Thyroid gland (tissue), 4 donors: ENCODE results near the gene CABLES2. TPM values are rescaled to one million over a fixed set of nuclear protein-coding genes. Genes with fewer than 3 reads are reported as not detected.

Source experiments
- DNase-seq, 2 donors: peaks; one replicate each; pipeline ENCODE4 v3.0.0-alpha.2; 2019
- H3K27ac ChIP-seq, 3 donors: fragments of 200-600 bp; sonication (generic); 1 replicate in 2 of 3; 2 replicates in 1 of 3; pipeline ENCODE4 v1.5.1; 2016 to 2019; ENCODE audit warnings: mild to moderate bottlenecking in 1 of 3, moderate library complexity in 1 of 3
- H3K27me3 ChIP-seq: fragments of 200-600 bp; sonication (generic); one replicate; pipeline ENCODE4 v1.5.1; 2019
- H3K36me3 ChIP-seq, 2 donors: fragments of 200-600 bp; sonication (generic); one replicate each; pipeline ENCODE4 v1.5.1; 2016 to 2019
- H3K4me1 ChIP-seq, 2 donors: fragments of 200-600 bp; sonication (generic); one replicate each; pipeline ENCODE4 v1.5.1; 2017 to 2019
- H3K4me3 ChIP-seq, 3 donors: fragments of 200-600 bp; sonication (generic); replicated peaks in 1 of 3; 1 replicate in 2 of 3; 2 replicates in 1 of 3; pipeline ENCODE4 v1.5.1; 2016; ENCODE audit warnings: mild to moderate bottlenecking in 1 of 3
- H3K9me3 ChIP-seq: fragments of 200-600 bp; sonication (generic); one replicate; pipeline ENCODE4 v1.5.1; 2017
- POLR2A ChIP-seq, 2 donors: fragments of 450-650 bp; IDR thresholded peaks; one replicate each; pipeline ENCODE4 v1.6.1; 2017; ENCODE audit warnings: antibody characterized with exemption in 2 of 2, mild to moderate bottlenecking in 2 of 2, moderate library complexity in 1 of 2
- WGBS, 2 donors: methylation state at CpG; one replicate each; pipeline ENCODE4 v1.1.5; 2017; 5-methylcytosine and 5-hydroxymethylcytosine counted together
- intact Hi-C: fragments of 100-400 bp; cut with DNase I; formaldehyde crosslinking; loops from one replicate; pipeline ENCODE4 v1.15.1; 2023
- total RNA-seq, 4 donors: library from RNA; depleted of rRNA; stranded (reverse); fragments of >200 nt; gene quantifications; one replicate each; pipeline ENCODE4 v1.2.3, GENCODE V29; 2016
- TF ChIP-seq, protein P1 (sequence below), 6 experiments: fragments of 200-600 bp in 3 of 6; fragments of 450-650 bp in 3 of 6; sonication (generic) in 3 of 6; IDR thresholded peaks; one replicate each; pipeline ENCODE4 v1.5.1; 2016 to 2019; ENCODE audit warnings: antibody characterized with exemption in 6 of 6, mild to moderate bottlenecking in 2 of 6, inconsistent platforms in 1 of 6, moderate library complexity in 1 of 6

Gene CABLES2
- total RNA-seq, 4 donors from 2014 or later = 5.8 to 8.5 (median 7.7) TPM

DNA sequence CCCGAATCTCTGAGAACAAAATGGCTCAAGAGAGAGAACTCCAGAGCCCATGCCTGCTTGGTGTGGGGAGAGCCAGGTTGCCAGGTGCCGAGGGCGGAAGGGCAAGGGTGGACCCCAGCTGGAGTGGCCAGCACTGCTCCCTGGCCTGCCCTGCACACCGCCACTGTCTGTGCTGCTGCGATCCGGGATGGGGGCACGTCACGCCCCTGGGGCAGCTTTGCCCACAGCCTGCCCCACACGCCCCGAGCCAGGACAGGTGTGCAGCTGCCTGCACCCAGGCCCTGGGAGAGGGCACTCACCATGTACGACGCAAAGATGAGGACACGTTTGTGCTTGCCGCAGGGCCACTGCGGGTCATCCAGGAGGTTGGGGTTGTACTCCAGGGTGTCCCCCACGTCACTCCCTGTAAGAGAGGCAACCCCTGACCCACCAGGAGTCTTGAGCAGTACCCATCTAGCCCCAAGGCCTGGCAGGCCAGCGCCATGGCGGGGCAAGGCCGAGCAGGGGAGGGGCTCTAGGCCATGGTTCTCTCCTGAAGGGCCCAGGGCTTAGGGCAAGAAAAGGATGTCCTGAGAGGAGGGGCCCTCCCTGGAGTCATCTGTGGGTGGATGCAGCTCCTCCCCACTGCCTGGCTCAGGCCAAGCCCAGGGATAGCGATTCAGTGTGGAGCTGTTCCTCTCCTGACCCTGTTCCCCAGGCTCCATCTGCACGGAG, 14.3 kb downstream of the CABLES2 start:
- Histone ChIP-seq H3K27me3 (no peaks in the 10 kb centered on the region), H3K36me3 (peaks cover 7 to 10% of the 10 kb centered on the region in 2 donors), H3K9me3 (no peaks in the 10 kb centered on the region), H3K4me1 (peaks cover 4 to 5% of the 10 kb centered on the region in 2 donors), H3K4me3 (no peak overlapping the region), H3K27ac (no peak overlapping the region)
- whole genome bisulfite sequencing, 2 donors = 77 to 89% methylated on average over 7 to 14 of the region's 21 CpGs
- DNase-seq = no peak
- intact Hi-C loops = loop anchor here (10.0 kb wide), 1 partner anchor 248 kb away; the partner anchor contains the start of genes PSMA7 and SS18L1
- TF ChIP-seq POLR2A (IDR thresholded peaks at IDR 0.05) = no peak
- TF ChIP-seq, protein P1, sequence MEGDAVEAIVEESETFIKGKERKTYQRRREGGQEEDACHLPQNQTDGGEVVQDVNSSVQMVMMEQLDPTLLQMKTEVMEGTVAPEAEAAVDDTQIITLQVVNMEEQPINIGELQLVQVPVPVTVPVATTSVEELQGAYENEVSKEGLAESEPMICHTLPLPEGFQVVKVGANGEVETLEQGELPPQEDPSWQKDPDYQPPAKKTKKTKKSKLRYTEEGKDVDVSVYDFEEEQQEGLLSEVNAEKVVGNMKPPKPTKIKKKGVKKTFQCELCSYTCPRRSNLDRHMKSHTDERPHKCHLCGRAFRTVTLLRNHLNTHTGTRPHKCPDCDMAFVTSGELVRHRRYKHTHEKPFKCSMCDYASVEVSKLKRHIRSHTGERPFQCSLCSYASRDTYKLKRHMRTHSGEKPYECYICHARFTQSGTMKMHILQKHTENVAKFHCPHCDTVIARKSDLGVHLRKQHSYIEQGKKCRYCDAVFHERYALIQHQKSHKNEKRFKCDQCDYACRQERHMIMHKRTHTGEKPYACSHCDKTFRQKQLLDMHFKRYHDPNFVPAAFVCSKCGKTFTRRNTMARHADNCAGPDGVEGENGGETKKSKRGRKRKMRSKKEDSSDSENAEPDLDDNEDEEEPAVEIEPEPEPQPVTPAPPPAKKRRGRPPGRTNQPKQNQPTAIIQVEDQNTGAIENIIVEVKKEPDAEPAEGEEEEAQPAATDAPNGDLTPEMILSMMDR (IDR thresholded peaks at IDR 0.05) = no peak

DNA sequence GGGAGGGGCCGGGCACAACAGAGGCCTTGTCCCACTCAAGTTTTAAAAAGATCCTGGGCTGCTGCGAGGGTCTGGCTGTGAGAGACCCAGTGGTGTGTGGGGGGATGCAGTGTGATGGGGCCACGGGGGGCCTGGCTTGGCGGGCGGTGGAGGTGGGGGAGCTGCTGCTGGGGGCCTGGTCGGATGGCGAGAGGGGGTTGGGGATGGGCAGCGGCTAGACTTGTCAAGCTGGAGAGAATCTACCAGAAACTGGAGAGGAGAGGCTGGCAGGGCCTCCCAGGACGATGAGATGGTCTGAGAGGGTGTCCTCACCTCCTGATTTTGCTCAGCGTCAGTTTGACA, 15.0 kb downstream of the CABLES2 start:
- Histone ChIP-seq H3K27me3 (no peaks in the 10 kb centered on the region), H3K36me3 (peaks cover 7 to 10% of the 10 kb centered on the region in 2 donors)

DNA sequence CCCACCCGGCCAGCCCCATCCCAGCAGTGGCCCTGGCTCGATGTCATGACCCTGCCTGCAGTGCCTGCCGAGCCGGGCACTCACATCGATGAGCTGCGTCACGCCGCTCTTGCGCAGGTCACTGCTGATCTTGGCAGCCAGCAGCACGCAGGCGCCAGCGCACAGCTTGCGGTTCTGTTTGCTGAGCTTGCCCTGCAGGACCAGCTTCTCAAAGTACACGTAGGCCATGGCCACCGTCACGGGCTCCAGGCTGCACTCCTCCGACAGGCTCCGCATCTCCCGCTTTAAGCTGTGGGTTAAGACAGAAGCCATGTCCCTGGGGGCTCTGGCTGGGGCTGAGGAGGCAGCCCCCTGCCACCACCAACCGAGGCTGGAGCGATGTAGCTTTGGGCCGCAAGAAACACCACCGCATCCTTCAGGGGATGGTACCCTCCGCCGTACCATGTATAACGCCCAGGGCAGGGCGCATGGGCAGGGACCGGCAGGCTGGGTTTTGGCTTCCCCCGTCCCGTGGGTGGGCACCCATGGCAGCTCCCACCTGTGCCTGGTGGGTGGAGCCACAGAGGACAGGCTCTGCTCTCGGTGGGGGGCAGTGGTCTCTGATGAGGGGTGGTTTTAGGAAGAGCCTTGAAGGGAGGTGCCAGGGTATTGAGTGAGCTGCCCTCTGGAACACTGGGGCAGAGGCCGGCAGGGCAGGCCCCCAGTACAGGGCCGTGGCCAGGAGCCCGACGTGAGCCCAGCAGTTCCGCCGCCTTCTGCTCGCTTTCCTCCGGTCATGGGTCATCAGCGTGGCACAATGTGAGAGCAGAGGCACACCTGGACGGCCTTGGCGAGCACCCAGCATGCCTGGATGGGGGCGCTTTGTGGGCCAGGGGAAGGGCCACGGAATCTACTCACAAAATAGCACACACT, 15.7 kb downstream of the CABLES2 start:
- DNase-seq = no peak
- TF ChIP-seq, protein P1 (IDR thresholded peaks at IDR 0.05) = no peak
- no peak for TF ChIP-seq POLR2A (IDR thresholded peaks at IDR 0.05)
- Histone ChIP-seq H3K36me3 (peaks cover 7 to 10% of the 10 kb centered on the region in 2 donors), H3K27me3 (no peaks in the 10 kb centered on the region), H3K4me1 (peaks cover 8 to 9% of the 10 kb centered on the region in 2 donors), H3K9me3 (no peaks in the 10 kb centered on the region), H3K27ac (no peak overlapping the region), H3K4me3 (no peak overlapping the region)
- WGBS, 2 donors = 94 to 95% methylated on average over 24 to 34 of the region's 44 CpGs
- intact Hi-C loops = loop anchor here (10.0 kb wide), 1 partner anchor 247 kb away; the partner anchor contains the start of genes PSMA7 and SS18L1

More for the DNA sequence above, 15.0 kb downstream of the CABLES2 start:
- WGBS, 2 donors = 86 to 93% methylated on average over 4 to 10 of the region's 10 CpGs
- no peak for TF ChIP-seq POLR2A (IDR thresholded peaks at IDR 0.05)
- TF ChIP-seq, protein P1 (IDR thresholded peaks at IDR 0.05) = no peak
- Histone ChIP-seq H3K9me3 (no peaks in the 10 kb centered on the region), H3K4me1 (peaks cover 8 to 9% of the 10 kb centered on the region in 2 donors), H3K4me3 (no peak overlapping the region), H3K27ac (no peak overlapping the region)
- DNase-seq = no peak
- intact Hi-C loops = loop anchor here (10.0 kb wide), 1 partner anchor 247 kb away; the partner anchor contains the start of genes PSMA7 and SS18L1

DNA sequence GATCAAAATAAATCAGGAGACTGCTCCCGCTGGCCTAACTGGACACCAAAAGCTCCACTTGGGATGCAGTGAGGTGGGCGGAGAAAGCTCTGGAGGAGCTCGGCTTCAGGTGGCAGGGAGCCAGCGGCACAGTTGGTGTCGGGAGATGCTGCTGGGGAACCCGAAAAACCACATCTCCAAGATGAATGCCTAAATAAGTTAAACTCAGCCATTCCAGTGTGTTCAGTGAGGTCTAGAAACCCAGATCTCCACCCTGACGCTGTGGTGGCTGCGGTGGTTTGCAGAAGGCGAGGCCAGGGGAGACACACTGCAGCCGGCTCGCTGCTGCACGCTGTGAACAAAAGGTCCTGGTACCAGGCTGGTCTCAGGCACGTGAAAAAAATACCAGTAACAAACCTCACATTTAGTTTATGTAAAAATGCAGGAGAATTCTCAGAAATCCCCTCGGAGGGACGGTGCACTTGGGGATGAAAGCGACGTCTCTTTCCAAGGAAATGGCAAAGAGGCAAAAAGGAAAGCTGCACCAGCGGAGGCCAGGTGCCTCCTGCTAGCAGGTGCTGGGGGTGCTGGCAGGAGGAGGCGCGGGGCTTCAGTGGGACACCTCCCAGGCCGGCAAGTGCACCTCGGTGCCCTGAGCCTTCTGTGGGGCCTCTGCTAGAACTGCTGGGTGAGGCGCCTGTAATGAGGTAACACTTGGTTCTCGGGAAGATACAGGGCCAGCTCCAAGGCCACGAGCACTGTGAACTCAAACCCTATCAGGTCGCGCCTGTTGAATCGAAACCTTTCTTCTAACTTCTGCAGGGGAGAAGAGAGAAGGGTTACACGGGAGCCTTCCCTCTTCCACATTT, 16.5 kb downstream of the CABLES2 start:
- 87 to 89% methylated on average over 28 to 29 of the region's 29 CpGs for WGBS, 2 donors
- Histone ChIP-seq H3K4me1 (peaks cover 12 to 16% of the 10 kb centered on the region in 2 donors), H3K9me3 (no peaks in the 10 kb centered on the region), H3K4me3 (no peak overlapping the region), H3K36me3 (peaks cover 7 to 10% of the 10 kb centered on the region in 2 donors), H3K27ac (no peak overlapping the region), H3K27me3 (no peaks in the 10 kb centered on the region)
- TF ChIP-seq POLR2A (IDR thresholded peaks at IDR 0.05) = no peak
- TF ChIP-seq, protein P1 (IDR thresholded peaks at IDR 0.05) = no peak
- intact Hi-C loops = loop anchor here (10.0 kb wide), 1 partner anchor 246 kb away; the partner anchor contains the start of genes PSMA7 and SS18L1
- no peak for DNase-seq
